HL-60/S4 treated with retinoic acid at 250 ng/mL for 4 days and 3 days (cell line): ENCODE data around the gene L3MBTL1.

Source experiments
- in situ Hi-C: fragments of 300-500 bp; cut with MboI; formaldehyde crosslinking; loops from 2 replicates; pipeline ENCODE4 v1.7.0; 2022; ENCODE audit warnings: low sequenced_read_pairs

The L3MBTL1 gene

DNA sequence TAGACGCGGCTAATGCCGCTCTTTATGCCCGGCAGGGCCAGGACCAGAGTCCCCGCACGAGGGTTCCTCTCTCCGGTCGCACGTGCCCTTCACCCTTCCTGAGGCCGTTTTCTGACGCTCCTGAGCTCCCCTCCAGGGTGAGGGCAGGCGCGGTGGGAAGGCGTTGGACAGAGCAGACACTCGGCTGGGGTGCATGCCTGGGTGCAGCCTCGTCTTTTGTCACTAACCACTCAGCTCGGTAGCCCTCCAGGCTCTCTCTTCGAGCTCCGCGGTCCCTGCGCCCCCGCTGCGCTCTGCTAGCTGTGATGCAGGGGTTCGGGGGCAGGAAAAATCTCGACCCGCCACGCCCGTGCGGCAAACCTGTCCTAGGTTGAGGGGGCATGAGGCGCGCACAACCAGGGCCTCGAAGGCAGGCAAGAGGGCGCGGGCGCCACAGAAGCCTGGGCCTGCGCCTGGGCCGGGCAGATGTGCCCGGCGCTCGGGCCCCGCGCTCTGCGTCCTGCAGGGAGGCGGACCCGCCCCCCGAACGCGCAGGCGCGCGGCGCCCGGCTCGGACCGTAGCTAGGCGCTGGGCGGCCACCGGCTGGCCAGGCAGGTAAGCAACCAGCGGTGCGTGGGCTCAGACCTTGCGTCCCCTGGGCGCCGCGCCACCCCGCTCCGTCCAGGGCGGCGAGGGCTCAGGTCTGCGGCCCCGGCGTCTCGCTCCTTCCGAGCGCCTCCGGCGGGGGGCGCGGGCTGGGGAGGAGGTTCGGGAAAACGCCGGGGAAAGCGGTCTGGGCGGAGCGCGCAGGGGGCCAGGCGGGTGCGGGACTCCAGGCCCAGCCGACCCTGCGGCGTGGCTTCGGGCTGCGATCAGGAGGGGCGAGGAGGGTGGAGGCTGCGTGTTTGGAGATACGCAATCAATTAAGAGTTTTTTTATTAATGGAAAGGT lies at the start of gene L3MBTL1:
TSS of gene L3MBTL1 (plus strand) at position 548 of the 931 bp plus-strand sequence. CDS start 5,807 bp downstream, outside the sequence.
- in situ Hi-C loops = no loop called here

DNA sequence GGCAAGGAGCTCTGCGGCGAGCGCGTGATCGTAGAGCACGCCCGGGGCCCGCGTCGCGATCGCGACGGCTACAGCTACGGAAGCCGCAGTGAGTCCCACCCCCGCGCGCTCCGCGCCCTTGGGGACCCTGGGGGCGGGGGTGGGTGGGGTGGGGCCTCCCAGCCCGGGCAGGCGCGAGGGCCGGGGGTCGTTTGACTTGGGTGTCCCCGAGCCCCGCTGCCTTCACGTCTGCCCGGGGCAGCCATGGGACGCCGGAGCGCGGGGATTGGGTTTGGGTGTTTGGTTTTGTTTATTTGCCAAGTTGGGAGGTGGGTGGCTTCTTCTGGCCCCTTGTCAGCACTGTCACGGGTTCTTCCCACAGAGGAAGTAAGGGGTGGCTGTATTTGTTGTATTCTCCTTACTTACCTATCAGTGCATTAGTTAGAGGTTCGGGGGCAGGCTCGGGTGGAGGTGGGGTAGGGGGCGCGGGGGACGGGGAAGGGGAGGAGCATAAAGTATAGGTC lies 49.0 kb upstream of the L3MBTL1 start:
- in situ Hi-C loops = loop anchor here (25.0 kb wide), 1 partner anchor 229 kb away; no protein-coding TSS in a partner anchor

DNA sequence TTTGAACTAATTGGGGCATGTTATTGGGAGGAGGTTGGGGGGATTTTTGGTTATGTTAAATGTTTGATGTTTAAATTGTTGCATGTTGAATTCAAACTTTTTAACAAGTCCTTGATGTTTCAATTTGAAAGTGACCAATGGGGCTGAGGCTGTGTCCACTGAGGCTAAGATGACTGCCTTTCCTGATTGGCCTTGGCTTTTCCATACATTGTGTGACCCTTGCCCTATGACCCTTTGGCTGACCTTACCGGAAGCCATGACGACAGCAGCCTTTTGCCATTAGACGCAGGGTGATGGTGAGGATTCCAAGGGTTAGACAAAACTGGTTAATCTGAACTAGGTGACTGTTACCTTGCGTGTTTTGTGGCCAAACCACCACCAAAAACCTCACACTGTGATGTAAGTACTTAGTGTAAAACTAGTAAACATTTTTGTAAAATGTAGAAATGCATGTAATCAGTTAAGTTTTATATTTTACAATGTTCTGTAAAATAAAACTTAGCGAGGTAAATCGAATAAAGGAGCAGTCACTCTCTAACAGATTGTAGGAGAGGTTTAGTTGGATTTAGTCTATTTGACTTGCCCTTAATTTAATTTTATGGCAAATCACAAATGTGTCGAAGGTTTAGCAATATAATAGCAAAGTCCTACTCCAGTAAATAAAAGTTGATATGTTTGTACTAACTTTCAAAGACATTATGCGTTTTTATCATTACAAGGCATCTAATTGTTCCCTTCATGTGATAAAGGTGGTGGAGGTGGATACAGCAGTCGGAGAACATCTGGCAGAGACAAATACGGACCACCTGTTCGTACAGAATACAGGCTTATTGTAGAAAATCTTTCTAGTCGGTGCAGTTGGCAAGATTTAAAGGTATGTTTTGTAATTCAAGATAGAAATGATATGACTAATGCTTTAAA lies 48.2 kb upstream of the L3MBTL1 start:
- in situ Hi-C loops = loop anchor here (25.0 kb wide), 1 partner anchor 228 kb away; no protein-coding TSS in a partner anchor

DNA sequence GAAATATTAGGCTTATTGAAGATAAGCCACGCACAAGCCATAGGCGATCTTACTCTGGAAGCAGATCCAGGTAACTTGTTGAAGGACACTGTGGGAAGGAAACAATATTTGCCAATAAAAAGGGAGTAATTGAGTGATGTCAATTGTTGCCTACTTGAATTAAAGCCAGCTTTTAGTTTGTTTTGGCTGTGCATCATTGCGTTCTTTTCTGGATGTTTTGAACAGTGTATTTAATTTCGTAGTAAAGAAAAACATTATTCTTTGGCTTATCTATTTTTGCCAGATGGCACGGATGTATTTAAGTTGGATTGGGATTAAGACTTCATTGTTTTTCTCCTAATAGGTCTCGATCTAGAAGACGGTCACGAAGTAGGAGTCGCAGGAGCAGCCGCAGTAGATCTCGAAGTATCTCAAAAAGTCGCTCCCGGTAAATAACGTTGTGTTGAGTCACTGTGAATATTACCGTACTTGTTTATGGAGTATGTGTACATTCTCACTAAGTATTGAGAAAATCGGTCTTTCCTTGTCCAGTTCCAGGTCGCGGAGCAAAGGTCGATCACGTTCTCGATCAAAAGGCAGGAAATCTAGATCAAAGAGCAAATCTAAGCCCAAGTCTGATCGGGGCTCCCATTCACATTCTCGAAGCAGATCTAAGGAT lies 47.2 kb upstream of the L3MBTL1 start:
- in situ Hi-C loops = loop anchor here (25.0 kb wide), 1 partner anchor 227 kb away; no protein-coding TSS in a partner anchor

DNA sequence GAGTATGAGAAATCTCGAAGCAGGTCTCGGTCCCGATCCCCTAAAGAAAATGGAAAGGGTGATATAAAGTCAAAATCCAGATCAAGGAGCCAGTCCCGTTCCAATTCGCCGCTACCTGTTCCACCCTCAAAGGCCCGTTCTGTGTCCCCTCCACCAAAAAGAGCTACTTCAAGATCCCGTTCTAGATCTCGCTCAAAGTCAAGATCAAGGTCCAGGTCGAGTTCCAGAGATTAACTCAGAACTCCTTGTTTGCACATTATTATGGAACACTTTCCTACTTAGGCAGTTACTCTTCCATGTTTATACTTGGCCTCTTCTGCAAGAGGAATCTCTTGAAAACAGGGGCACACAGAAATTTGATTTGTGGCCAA lies 46.7 kb upstream of the L3MBTL1 start:
- in situ Hi-C loops = loop anchor here (25.0 kb wide), 1 partner anchor 226 kb away; no protein-coding TSS in a partner anchor

DNA sequence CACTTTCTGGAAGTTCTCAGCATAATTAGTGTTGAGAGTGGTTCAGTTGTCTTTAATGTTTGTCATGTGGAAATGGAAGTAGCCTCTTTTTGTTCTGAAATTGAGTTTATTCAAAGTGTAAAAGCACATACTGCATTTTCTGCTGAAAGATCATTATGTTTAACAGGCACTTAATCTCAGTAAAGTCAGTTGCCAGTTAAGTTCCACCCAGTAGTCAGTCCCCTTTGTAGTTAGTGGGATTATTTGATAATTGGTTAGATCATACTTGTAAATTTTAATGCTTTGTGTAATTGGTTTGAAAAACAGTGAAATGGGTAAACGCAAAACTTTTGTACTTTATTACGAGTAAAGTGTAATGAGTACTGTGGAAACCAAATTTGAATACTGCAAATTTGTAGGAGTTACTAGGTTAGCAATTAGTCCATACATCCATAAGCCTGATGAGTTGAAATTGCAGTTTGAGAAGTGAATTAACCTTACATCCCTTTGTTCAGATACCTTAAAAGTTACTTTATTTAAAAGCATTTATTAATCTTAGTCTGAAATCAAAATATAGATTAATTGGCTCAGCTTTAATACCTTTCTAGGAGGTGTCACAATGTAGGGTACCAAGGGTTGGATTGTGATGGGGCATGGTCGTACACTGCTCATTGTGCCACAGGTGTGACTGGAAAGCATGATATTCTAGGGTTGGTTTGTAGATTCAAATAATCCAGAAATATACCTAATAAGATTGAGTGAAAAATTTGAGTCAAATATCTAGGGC lies 45.4 kb upstream of the L3MBTL1 start:
- in situ Hi-C loops = loop anchor here (25.0 kb wide), 1 partner anchor 225 kb away; no protein-coding TSS in a partner anchor

DNA sequence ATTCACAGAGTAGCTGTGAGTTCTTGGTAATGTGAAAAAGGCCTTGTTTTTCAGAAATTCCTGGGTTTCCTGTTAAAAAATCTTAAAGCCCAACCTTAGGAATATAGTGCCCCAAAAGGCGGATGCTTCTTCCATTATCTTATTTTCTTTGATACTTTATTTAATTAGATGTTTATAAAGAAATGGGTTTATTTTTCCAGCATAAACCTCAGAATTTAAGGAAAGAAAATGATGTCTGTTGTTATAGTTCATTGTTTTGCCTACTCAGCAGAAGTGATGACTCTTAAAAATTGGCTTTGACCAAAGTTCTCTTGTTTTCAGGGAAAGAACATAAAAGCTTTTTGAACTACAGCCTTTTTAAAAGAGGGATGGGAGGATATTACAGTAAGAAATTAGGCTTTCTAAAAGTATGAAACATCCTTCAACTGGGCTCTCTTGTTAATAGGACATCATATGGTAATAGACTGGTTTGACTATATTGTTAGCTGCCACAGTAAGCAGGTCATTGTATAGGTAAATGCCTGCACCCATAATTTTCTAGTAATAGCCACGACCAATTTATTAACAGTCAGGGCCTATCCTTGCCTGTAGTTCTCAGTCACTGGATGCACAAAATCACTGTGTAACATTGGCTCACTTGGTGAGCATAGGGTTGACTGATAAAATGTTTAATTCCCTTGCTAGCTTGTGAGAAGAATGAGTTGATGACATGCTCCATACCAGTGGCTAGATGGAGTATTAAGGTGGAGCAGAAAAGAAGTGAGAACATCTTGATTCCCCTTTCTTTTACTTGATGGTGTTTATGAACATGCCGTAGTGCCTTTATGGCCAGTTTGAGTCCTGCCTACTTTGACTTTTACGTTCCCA lies 44.6 kb upstream of the L3MBTL1 start:
- in situ Hi-C loops = loop anchor here (25.0 kb wide), 1 partner anchor 224 kb away; no protein-coding TSS in a partner anchor

DNA sequence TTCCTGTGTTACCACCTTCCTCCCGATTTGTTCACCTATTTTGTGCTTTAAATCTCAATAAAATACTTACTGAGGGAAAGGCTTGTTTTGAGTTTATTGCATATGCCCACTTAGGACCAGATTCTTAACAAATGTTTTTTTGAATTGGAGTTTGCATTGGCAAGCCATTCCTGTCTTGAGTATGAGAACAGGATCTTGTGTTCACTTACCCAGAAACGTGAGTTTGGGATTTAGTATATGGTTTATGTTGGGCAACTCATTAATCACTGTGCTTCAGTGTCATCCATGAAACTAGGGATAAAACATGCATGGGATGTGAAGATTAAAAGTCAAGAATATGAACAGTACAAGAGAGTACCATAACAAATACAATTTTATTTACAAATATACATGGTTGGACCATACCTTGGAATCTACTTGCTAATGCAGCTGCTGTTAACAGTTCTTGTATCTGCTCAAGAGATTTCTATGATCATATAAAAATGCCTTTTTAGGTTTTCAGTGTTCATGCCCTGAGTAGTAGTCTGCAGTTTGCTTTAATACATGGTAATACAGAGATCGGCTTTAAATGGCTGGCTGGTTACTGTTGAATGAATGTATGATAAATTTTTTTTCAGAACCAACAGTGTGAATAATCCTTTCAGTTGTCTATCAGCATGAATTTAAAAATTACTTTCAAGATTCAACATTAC lies 43.8 kb upstream of the L3MBTL1 start:
- in situ Hi-C loops = loop anchor here (25.0 kb wide), 1 partner anchor 224 kb away; no protein-coding TSS in a partner anchor

DNA sequence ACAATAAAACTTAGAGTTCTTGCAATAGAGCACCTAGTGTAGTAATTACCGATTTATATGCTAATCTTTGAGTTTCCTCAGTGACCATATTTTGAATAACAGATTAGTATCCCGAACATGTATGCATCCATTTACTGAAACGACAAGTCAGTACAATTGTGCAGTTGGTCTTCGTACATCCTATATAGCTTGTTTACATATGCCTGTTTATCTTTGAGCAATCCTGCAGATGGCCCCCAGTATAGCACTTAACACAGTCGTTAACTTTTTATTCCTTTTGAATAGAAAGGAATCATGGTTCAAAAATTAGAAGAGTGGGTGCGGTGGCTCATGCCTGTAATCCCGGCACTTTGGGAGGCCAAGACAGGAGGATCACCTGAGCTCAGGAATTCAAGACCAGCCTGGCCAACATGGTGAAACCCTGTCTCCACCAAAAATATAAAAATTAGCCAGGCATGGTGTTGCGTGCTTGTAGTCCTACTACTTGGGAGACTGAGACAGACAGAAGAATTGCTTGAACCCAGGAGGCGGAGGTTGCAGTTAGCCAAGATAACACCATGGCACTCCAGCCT lies 43.2 kb upstream of the L3MBTL1 start:
- in situ Hi-C loops = loop anchor here (25.0 kb wide), 1 partner anchor 223 kb away; no protein-coding TSS in a partner anchor

DNA sequence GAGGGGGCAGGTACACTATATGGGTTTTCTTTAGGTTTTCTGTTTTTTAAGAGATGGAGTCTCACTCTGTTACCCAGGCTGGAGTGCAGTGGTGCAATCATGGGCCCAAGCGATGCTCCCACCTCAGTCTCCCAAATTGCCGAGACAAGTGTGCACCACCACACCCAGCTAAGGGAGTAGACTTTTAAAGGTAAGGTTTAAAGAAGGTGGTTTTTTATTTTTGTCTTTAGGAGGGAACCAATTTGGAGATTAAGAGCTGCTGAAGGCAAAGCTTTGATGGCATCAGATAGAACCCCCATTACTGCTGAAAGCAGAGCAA lies 41.9 kb upstream of the L3MBTL1 start:
- in situ Hi-C loops = loop anchor here (25.0 kb wide), 1 partner anchor 222 kb away; no protein-coding TSS in a partner anchor

DNA sequence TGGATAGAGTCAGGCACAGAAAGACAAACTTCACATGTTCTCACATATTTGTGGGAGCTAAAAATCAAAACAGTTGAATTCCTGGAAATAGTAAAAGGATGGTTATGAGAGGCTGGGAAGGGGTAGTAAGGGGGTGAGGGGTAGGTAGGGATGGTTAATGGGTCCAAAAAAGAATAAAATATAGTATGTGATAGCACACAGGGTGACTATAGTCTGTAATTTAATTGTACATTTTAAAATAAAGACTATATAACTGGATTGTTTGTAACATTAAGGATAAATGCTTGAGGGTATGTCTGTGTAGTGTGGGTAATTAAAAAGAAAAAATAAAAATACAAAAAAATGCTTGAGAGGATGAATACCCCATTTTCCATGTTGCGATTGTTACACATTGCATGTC lies 39.9 kb upstream of the L3MBTL1 start:
- in situ Hi-C loops = loop anchor here (25.0 kb wide), 1 partner anchor 220 kb away; no protein-coding TSS in a partner anchor

DNA sequence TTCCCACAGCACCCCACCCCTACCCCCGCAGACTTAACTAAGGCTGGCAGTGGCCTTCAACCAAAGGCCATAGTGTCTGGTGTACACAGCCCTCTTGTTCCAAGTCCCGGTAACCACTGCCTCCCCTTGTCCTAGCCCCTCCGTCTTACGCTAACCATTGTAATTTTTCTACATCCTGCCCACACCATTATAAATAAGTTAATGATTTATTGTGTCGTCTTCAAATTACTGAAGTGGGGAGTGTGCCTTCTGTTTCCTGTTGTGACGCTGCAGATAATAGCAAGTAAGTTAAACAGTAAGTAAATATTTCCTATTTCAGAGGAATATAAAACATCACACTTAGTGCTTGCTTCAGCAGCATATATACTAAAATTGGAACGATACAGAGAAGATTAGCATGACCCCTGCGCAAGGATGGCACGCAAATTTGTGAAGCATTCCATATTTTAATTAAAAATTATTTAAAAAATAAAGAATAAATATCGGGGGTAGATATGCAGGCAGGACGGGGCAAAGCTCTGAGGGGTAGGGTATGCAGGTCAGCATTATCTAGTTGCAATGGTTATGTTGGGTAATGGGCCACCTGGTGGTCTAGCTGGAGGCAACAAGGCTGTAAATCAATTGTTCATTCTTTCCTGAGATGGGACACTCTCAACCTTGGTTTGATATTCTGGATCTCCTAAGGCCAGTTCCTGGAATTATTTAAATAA lies 34.7 kb upstream of the L3MBTL1 start:
- in situ Hi-C loops = loop anchor here (25.0 kb wide), 1 partner anchor 214 kb away; no protein-coding TSS in a partner anchor

DNA sequence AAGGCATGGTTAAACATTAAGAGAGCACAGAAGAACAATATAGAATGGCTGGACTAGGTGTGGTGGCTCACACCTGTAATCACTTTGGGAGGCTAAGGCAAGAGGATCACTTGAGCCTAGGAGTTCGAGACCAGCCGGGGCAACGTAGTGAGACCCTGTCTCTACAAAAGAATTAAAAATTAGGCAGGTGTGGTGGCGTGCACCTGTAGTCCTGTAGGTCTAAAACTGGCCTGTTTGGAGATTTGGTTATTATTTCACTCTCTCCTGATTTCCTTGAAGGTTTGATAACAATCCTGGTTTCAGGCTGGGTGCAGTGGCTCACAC lies 34.2 kb upstream of the L3MBTL1 start:
- in situ Hi-C loops = loop anchor here (25.0 kb wide), 1 partner anchor 214 kb away; no protein-coding TSS in a partner anchor

DNA sequence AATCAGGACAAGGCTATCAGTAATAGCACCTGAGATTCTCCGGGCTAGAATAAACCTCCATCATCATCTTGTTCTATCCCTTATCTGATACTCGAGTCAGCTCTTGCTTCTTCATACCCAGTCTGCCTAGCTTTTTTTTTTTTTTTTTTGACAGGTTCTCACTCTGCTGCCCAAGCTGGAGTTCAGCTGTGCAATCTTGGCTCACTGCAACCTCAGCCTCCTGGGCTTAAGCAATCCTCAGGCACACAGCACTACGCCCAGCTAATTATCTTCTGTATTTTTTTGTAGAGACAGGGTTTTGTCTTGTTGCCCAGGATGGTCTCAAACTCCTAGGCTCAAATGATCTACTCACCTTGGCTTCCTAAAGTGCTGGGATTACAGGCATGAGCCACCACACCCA lies 30.3 kb upstream of the L3MBTL1 start:
- in situ Hi-C loops = no loop called here

DNA sequence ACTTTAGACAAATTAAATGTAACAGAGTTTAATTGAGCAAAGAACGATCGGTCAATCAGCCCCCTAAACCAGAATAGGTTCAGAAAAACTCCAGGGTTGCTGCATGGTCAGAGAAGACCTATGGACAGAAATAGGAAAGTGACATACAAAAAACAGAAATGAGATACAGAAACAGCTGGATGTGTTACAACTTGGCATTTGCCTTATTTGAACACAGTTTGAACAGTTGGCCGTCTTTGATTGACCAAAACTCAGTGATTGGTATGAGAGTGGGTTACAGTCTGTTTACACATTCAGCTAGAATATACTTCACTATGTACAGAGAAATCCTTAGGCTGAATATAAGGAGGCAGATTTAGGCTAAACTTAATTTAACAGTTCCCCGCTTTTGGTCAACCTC lies 29.9 kb upstream of the L3MBTL1 start:
- in situ Hi-C loops = no loop called here

DNA sequence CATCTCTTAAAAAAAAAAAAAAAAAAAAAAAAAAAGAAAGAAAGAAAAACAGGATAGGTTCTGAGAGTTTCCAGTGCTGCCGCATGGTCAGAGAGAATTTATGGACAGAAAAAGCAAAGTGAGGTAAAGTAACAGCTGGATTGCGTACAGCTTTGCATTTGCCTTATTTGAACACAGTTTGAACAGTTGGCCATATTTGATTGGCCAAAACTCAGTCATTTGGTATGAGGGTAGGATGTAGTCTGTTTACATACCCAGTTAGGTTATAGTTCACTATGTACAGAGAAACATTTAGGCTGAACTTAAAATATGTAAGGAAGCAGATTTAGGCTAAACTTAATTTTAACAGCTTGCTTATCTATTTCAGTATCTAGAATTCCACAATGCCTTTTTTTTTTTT lies 17.5 kb upstream of the L3MBTL1 start:
- in situ Hi-C loops = no loop called here

DNA sequence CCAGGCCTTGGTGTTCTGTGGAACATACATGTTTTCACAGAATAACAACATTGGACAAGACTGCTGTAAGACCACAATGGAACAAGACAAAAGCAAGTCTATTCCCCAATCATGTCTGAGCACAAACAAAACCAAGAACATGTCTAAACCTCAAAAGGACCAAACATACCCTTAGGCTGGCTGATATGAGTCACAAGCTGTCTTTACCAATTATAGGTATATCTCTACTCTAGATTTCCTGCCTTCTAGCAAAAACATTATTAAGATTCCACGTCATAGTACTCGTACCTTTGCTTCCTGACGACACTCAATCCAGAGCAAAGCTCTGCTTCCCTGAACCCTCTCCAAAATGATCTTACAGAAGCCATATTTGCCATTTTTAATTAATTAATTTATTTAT lies 15.4 kb upstream of the L3MBTL1 start:
- in situ Hi-C loops = no loop called here
